HFF-Myc (cell line): Measurements from ENCODE around the gene SLC25A52.

Source experiments
- DNase-seq: peaks from one replicate; pipeline ENCODE4 v3.0.0-alpha.2; 2011; ENCODE audit warnings: low read depth; ENCODE audit errors: extremely low read depth
- H3K4me3 ChIP-seq: replicated peaks from 2 replicates; pipeline ENCODE4 v1.5.1; 2011; ENCODE audit warnings: low read depth, mild to moderate bottlenecking, control low read depth, low read length
- TF ChIP-seq, protein P1 (sequence below): IDR thresholded peaks from 2 replicates; pipeline ENCODE4 v1.5.1; 2012; ENCODE audit warnings: mild to moderate bottlenecking, low read depth, low read length, control low read depth; ENCODE audit errors: missing control alignments

The SLC25A52 gene

DNA sequence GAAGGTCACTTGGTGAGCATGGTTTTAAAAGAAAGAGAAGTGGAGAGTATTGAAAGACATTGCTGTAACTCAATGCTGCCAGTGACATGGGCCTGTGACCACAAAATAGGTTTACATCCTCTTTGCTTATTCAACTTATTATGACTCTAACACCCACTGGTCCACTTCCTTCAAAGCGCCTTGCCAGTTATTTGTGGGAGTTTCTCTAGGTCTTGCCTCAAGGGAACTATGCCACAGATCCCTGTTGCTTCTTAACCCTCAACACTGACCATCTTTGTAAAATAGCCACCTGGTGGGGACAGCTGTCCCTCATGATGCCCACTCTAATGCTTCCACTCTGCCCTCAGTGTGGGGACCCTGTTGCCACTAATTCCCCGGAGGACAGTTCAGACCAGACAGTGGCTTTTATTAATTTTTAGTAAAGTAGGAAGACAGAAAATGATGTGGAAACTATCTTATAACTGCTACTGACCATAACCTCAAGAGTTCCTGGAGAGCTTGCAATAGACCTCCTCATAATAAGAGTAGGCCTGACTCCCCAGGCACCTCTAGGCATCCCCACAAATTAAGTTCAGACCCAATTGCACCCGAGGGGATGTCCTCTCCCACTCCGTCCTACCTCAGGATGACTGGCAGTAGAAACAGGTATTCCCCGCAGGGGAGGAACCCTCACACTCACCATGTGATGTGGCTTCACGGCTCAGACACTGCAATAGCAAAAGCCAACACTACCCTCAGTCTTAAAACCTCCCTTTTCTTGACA, 31.3 kb upstream of the SLC25A52 start:
- DNase-seq = no peak
- TF ChIP-seq, protein P1, sequence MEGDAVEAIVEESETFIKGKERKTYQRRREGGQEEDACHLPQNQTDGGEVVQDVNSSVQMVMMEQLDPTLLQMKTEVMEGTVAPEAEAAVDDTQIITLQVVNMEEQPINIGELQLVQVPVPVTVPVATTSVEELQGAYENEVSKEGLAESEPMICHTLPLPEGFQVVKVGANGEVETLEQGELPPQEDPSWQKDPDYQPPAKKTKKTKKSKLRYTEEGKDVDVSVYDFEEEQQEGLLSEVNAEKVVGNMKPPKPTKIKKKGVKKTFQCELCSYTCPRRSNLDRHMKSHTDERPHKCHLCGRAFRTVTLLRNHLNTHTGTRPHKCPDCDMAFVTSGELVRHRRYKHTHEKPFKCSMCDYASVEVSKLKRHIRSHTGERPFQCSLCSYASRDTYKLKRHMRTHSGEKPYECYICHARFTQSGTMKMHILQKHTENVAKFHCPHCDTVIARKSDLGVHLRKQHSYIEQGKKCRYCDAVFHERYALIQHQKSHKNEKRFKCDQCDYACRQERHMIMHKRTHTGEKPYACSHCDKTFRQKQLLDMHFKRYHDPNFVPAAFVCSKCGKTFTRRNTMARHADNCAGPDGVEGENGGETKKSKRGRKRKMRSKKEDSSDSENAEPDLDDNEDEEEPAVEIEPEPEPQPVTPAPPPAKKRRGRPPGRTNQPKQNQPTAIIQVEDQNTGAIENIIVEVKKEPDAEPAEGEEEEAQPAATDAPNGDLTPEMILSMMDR = no peak

DNA sequence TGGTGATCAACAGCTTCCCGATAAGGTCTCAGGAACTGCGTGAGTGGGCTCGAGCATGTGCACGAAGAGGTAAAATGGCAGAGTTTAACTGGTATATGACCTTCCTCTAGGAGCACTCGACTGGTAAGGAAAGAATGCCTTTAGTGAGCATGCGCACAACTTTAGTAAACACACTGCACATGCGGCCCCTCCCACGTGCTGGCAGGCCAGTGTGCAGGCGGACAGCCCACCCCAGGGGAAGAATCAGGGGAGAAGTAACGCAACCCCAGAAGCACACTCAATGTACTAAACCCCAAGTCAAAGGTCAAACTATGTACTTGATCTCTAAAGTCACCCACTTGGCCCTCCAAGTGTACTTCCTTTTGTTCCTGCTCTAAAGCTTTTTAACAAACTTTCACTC, 28.7 kb upstream of the SLC25A52 start:
- DNase-seq = no peak
- TF ChIP-seq, protein P1 = no peak
- H3K4me3 ChIP-seq = no peak overlapping the region

More for the DNA sequence above, 31.3 kb upstream of the SLC25A52 start:
- no peak overlapping the region for H3K4me3 ChIP-seq

DNA sequence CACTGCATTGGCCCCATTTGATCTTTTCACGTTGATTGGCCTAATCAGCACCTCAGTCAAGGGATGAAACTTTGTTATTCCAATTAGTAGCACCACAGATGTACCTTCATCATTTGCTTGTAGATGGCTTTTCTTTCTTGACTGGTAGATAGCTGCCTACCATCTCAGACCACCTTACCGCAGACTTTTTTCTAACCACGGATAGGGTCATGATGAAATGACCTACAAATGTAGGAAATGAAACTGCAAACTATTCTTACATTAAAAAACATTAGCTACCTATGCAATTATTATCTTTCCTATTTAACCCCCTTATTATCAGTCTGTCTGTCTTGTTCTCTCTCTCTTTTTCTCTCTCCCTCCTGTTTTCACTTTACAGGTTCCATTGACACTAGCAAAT, 22.4 kb upstream of the SLC25A52 start:
- DNase-seq = no peak
- H3K4me3 ChIP-seq = no peak overlapping the region
- TF ChIP-seq, protein P1 = no peak

- no peak overlapping the region for H3K4me3 ChIP-seq
- DNase-seq = no peak
- TF ChIP-seq, protein P1 = no peak
Observed at GRCh38 chr18:31778391-31778950, 17.8 kb upstream of the SLC25A52 start.

GRCh38 chr18:31776093-31776492, 15.4 kb upstream of the SLC25A52 start:
- TF ChIP-seq, protein P1 = no peak
- DNase-seq = no peak
- no peak overlapping the region for H3K4me3 ChIP-seq

GRCh38 chr18:31774962-31775361, 14.3 kb upstream of the SLC25A52 start:
- no peak overlapping the region for H3K4me3 ChIP-seq
- TF ChIP-seq, protein P1 = no peak
- DNase-seq = no peak

- TF ChIP-seq, protein P1 = no peak
- DNase-seq = no peak
- H3K4me3 ChIP-seq = no peak overlapping the region
Observed at GRCh38 chr18:31774477-31774785, 13.8 kb upstream of the SLC25A52 start.
